Activated naive CD4-positive, alpha-beta T cell treated with Interleukin-2 at 50 U/mL for 16 hours (primary cell): Measurements from ENCODE around the gene FGFR2.
"Not testable (repeated sequence)": the region's sequence is repeated elsewhere in the genome, so short reads cannot be mapped to it uniquely, and the experiment has no call there.

Experiments used
- DNase-seq: peaks from one replicate; pipeline ENCODE4 v3.0.0-alpha.2; 2020

FGFR2 gene

GRCh38 chr10:121583857-121584256 is 14.4 kb downstream of the FGFR2 start:
- DNase-seq: no peak

GRCh38 chr10:121583258-121583657 is 15.0 kb downstream of the FGFR2 start:
- DNase-seq: no peak

GRCh38 chr10:121580276-121581116 is 17.7 kb downstream of the FGFR2 start:
- DNase-seq: no peak

- no peak for DNase-seq
These were observed 18.6 kb downstream of the FGFR2 start for GRCh38 chr10:121579656-121580055.

- no peak for DNase-seq
These were observed 19.3 kb downstream of the FGFR2 start for GRCh38 chr10:121578965-121579364.

GRCh38 chr10:121578298-121578697 is 19.9 kb downstream of the FGFR2 start:
- no peak for DNase-seq

- DNase-seq: no peak
These were observed 20.7 kb downstream of the FGFR2 start for GRCh38 chr10:121577568-121577967.

- no peak for DNase-seq
These were observed 22.1 kb downstream of the FGFR2 start for GRCh38 chr10:121576139-121576538.

GRCh38 chr10:121574519-121575166 is 23.6 kb downstream of the FGFR2 start:
- no peak for DNase-seq

GRCh38 chr10:121573538-121573941 is 24.7 kb downstream of the FGFR2 start:
- DNase-seq: no peak

GRCh38 chr10:121572859-121573537 is 25.2 kb downstream of the FGFR2 start:
- no peak for DNase-seq

GRCh38 chr10:121570315-121570714 is 27.9 kb downstream of the FGFR2 start:
- no peak for DNase-seq

GRCh38 chr10:121568275-121568674 is 30.0 kb downstream of the FGFR2 start:
- no peak for DNase-seq

- no peak for DNase-seq
These were observed 30.7 kb downstream of the FGFR2 start for GRCh38 chr10:121567569-121567968.

GRCh38 chr10:121566755-121567154 is 31.5 kb downstream of the FGFR2 start:
- no peak for DNase-seq

- no peak for DNase-seq
These were observed 38.8 kb downstream of the FGFR2 start for GRCh38 chr10:121559326-121560026.

- no peak for DNase-seq
These were observed 40.0 kb downstream of the FGFR2 start for GRCh38 chr10:121558238-121558637.

- DNase-seq: no peak
These were observed 41.2 kb downstream of the FGFR2 start for GRCh38 chr10:121556918-121557573.

- DNase-seq: no peak
These were observed 41.8 kb downstream of the FGFR2 start for GRCh38 chr10:121556455-121556854.

- DNase-seq: not testable (repeated sequence)
These were observed 43.3 kb downstream of the FGFR2 start for GRCh38 chr10:121554916-121555315.

- no peak for DNase-seq
These were observed 44.6 kb downstream of the FGFR2 start for GRCh38 chr10:121553511-121554264.

GRCh38 chr10:121552746-121553145 is 45.5 kb downstream of the FGFR2 start:
- DNase-seq: no peak
